ENCODE data around the gene TAF4B.

- TF ChIP-seq CTCF (conservative IDR thresholded peaks at IDR 0.05 in 1 of 2, IDR thresholded peaks at IDR 0.05 in 1 of 2; ENCODE audit: low read depth in 1 of 2, low read length in 2 of 2) (no peak), EZH2 (IDR thresholded peaks at IDR 0.05; ENCODE audit: low read length, missing control alignments) (no peak)
Observed at GRCh38 chr18:26267357-26267930, 41.2 kb downstream of the TAF4B start.
